AG20443 (cell line): ENCODE data around the gene ZSCAN18.

Source experiments
- DNase-seq: peaks from one replicate; pipeline ENCODE4 v3.0.0; 2012; ENCODE audit warnings: low spot score, mixed read lengths

ZSCAN18 gene

DNA sequence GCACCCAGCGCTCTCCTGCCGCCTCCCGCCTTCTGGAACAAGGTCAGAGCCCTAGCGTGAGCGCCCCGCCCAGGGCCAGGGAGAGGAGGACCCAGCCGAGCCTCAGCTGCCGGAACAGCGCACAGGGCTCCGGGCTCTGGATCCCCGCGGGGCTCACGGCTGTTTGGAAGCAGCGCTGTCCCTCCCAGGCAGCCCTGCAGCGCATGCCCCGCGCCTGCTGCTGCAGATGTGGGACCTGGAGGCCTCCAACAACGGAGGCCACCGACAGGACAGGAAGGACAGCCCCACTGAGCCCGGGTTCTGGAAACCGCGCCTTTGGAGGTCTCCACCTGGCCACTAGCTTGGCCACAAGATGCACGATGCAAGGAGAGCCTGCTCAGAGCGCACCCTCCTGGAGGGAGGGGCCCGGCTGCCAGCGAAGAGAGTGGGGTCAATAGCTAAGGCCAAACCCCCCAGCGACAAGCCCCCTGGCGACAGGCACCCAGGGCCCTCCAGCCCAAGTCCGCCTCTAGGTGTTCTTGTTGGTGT, 12.6 kb downstream of the ZSCAN18 start:
- no peak for DNase-seq

DNA sequence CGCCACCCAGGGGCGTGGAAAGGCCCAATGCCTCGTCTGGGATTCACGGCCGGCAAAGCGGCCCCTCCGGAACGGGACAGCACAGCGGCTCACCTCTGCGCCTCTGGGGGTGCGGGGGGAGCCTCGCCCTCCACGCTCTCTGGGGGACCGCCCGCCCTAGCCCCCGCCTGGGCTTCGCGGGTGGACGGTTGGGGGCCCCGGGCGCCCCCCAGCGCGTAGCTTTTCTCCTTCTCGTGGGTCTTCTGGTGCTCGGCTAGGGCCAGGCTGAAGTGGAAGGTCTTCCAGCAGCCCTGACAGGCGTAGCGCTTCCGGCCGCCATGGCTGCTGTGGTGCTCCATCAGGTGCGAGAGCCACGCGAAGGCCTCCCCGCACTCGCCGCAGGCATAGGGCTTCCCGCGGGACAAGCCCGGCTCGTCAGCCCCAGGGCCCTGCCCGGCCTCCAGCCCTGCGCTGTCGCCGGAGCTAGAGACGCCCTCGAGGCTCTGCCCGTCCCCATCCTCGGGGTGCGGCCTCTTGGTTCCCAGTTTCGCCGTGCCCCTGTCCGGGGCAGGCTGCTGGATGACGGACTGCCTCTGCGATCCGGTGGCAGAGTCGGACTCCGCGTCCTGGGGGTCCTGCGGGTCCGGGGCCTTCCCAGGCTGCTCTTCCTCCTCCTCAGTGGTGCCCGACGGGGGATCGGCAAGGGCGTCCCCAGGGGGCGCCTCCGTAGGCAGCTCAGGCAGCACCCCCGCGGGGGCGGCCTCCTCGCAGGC, 13.3 kb downstream of the ZSCAN18 start:
- DNase-seq = no peak

DNA sequence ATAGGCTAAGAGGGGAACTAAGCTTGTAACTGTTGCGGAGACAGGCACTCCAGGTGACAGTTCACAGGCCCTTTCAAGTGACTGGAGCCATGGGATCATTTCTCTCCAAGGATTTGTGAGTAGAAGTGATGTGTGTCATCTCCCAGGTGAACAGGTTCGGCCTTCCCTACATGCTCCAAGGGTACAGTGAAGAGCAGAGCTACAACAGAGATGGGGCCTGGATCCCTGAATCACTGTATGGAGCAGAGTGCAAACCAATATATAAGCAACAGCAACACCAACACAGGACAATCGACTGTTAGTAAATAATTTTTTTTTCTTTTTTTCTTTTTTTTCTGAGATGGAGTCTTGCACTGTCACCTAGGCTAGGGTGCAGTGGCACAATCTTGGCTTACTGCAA, 15.0 kb downstream of the ZSCAN18 start:
- no peak for DNase-seq

DNA sequence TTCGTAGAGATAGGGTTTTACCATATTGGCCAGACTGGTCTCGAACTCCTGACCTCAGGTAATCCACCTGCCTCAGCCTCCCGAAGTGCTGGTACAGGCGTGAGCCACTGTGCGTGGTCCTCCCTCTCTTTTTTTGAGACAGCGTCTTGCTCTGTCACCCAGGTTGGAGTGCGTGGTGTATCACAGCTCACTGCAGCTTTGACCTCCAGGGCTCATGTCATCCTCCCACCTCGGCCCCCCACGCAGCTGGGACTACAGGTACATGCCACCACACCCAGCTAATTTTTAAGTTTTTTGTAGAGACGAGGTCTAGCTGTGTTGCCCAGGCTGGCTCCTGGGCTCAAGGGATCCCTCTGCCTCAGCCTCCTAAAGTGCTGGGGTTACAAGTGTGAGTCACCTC, 18.2 kb downstream of the ZSCAN18 start:
- no peak for DNase-seq

DNA sequence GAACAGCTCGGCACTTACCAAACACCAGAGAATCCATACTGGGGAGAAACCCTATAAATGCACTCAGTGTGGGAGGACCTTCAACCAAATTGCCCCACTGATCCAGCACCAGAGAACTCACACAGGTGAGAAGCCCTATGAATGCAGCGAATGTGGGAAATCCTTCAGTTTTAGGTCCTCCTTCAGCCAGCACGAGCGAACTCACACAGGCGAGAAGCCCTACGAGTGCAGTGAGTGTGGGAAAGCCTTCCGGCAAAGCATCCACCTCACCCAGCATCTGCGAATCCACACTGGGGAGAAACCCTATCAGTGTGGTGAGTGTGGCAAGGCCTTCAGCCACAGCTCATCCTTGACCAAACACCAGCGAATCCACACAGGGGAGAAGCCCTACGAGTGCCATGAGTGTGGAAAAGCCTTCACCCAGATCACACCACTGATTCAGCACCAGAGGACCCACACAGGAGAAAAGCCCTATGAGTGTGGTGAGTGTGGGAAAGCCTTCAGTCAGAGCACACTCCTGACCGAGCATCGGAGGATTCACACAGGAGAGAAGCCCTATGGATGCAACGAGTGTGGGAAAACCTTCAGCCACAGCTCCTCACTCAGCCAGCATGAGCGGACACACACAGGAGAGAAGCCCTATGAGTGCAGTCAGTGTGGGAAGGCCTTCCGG, 30.7 kb downstream of the ZSCAN18 start:
- DNase-seq = no peak

DNA sequence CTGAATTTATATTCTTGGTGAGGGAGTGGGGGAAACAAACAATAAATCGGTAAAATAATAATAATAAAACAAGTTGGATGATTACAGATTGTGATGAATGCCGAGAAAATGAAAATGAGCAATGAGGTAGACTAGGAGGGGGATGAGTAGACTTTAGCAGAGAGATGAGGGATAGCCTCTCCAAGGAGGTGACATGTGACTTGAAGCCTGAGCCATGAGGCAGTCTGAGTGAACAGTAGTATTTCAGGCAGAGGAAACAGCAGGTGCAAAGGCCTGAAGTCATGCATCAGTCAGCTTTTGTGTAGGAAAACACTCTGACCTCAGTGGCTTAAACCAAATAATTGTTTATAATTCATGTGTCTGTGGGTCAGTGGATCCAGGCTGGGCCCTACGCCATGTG, 34.3 kb downstream of the ZSCAN18 start:
- no peak for DNase-seq

DNA sequence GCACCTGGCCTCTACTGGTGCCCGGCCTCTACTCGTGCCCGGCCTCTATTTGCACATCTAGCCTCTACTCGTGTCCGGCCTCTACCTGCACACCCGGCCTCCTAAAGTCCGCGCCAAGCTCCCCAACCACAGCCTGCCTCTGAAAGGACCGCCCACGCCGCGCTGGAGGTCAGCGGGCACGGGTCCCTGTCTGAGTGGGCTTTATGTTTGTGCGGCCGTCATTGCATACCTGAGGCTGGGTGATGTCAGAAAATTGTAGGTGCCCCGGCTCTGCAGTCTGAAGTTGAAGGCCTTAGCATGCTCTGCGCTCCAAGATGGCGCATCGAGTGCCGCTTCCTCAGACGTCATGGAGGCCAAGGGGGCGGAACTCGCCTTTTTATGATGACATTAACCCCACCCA, 37.8 kb downstream of the ZSCAN18 start:
- no peak for DNase-seq

DNA sequence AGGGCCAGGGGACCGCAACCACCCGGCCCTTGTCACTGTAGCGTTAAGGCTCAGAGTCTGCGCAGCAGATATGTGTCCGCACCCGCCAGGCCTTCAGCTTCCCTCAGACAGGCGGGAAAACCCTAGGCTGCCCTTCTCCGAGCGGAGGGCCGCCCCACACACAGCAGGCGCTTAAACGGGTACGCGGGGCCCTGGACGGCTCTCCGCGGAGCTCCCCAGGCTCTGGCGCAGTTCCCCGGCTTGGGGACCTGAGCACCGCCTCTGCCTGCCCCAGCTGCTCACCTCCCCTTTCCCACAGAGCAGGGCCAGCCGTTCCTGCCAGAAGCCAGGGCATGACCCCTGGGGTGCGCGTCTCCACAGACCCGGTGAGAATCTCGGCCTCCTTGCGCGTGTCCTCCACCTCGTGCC, 38.4 kb downstream of the ZSCAN18 start:
- no peak for DNase-seq

DNA sequence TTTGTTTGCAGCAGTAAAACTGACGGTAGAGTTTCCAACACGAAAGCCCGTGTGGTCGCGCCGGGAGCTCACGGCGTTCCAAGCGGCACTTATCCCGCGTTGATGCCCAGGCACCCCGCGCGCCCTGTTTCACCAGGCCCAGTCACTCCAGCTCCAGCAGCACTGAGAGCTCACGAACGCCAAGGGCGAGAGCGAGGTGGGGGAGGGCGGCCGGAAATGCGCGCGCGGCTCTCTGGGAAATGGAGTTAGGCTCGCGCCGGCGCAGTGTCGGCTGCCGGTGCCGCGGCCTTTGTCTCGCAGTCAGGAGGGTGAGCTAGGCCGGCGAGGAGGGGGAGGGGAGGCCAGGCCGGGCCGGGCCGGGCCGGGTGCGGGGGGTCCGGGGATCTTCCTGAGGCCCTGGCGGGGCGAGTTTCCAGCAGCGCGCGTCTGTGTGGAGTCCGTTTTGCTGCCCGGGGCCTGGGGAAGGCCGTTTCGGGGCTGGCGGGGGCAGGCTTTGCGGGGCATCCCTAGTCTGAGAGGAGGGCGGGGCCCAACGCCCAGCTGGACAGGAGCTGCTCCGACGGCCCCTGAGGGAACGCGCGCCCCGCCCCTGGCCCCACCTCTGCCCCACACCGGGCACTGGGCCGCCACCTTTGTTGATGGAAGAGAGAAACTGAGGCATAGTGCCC, 38.9 kb downstream of the ZSCAN18 start, which contains the start of gene ZNF135:
ZNF135 (plus strand) TSS at position 280 of the 668 bp plus-strand sequence. CDS start 721 bp downstream, outside the sequence.
- peak; percentile 98 for DNase-seq

DNA sequence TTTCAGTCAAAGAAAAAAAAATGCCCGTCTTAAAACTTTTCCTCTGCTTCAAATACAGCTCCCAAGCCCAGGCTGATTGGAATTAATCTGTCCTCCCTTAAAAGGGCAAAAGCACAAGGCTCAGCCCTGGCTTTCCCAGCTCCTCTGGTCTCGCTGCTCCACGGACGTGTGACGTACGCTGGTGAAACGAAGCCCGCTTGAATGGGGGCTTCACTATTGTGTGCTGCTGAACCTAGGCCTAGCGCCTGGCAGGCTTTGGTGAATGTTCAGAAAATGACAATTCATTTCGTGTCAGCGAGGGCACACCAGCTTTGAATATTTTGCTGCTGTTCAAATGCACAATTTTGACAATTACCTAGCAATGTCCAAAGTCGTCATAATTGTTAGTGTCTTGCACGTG, 39.6 kb downstream of the ZSCAN18 start:
- DNase-seq = no peak

DNA sequence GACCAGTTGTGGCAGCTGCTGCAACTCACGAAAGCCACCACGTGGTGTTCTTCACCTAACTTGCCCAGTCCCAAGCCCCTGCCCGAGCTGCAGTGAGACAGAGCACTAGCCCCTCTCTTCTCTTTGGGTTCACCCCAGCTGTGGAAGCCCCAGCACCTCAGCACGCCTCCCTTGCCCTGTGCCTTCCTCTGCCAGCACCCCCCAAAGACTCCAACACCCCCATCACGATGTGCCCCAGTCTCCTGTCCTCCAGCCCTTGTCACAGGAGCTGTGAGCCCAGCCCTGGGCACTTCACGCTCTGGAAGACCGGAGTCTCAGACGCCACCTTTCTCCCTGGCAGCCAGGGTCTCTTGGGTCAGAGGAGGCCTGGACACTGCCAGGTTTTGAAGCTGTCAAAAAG, 41.2 kb downstream of the ZSCAN18 start:
- DNase-seq = no peak

DNA sequence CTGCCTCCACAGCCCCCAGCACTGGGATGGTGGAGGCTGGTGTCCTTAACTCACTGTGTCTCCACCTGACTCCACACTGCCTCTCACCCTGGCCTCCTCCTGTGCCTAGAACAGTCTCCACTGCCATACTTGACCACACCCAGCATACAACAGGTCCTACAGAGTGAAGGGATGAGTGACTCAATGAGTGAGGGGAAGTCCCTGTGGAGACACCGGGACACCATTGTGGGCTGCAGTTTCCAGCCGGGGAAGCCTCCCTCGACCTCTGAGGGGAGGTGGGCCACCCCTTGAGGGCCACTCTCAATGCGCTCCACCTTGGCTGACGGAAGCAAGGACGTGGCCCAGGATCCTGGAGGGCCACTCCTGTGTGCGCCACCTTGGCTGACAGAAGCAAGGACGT, 41.8 kb downstream of the ZSCAN18 start:
- DNase-seq = no peak

DNA sequence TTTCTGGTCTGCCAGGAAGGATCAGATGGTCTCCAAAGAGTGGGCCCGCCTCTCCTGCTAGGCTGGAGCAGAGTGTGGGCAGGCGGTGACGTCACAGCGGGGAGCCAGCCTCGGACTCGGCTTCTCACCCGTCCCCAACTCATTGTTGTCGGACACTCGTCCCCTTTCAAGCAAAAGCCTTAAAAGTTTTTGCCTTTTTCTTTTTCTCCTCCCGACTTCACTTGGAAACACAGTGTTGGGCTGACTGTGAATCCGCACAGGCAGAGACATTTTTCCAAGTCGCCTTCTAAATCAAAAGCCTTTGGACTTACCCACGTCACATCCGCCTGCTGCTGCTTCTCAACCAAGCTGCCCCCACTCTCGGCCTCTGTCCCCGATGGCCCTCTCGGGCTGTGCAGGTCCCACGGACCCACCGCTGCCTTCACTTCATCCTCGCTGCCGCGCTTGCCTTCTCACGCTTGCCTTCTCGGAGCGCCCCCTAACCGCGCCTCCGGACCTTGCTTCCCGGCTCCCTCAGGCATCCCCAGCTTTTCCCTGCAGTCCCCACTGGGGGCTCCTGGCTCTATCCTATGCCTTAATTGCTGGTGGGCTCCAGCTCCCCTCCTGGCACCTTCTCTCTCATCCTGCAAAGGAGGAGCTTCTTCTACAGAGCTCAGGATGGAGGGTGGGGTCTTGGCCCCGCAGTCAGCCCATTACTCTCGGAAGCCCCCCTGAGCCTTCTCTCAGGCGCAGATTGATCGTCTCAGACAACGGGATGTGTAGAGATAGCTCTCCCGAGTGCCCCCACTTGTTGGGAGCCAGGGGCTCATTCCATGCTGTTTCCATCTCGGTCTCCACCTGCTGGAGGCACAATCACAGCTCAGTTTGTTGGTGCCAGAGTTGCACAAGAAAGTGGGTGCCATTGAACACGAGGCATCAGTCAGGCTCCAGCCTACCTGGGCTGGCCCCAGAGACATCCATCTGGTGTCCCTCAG, 42.8 kb downstream of the ZSCAN18 start:
- DNase-seq = peak; percentile 41

DNA sequence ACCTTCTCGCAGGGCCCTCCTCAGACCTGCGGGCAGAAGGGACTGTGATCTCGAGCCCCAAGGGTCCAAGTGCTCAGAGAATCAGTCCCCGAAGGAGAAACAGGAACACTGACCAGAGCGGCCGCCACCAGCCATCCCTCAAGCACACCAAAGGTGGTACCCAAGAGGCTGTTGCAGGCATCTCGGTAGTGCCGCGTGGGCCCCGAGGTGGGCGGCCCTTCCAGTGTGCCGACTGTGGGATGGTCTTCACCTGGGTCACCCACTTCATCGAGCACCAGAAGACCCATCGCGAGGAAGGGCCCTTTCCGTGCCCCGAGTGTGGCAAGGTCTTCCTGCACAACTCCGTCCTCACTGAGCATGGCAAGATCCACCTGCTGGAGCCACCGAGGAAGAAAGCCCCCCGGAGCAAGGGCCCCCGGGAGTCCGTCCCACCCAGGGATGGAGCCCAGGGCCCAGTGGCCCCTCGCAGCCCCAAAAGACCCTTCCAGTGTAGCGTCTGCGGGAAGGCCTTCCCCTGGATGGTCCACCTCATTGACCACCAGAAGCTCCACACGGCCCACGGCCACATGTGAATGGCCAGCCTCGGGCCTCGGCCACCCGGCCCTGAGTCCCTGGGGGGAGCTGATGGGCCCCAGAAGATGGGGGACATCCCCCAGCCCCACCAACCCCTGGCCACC, 44.4 kb downstream of the ZSCAN18 start:
- DNase-seq = no peak

DNA sequence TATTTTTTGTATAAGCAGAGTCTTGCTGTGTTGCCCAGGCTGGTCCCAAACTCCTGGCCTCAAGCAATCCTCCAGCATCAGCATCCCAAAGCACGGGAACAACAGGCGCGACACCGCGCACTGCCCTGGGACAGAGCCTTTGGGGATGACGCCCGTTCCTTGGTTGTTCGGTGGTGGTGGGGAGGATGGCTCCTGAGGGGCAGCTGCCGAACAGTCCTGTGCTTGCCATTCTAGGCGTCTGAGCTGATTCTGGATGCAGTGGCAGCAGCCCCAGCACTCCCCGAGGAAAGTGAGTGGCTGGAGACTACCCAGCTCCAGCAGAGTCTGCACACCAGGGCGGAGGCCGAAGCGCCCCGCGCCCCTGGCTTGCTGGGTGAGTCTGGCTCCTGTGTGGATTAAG, 45.8 kb downstream of the ZSCAN18 start:
- no peak for DNase-seq

DNA sequence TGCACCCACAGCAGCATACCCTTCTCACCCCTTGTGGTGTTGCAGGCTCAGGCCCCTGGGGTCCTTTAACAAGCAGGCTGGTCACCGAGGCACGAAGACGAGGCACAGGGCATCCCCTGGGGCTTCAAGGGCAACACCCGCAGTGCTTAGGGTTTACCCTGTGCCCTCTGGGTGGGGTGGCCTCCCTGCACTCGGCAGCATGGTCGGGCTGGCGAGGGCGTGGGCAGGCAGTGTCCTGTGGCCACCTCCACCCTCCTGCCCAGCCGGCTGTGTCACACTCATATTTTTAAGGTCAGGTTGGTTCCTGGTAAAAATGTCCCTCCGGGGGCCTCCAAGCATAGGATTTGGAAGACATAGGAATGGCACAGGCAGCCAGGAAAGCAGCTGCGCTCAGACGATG, 50.4 kb downstream of the ZSCAN18 start:
- DNase-seq = no peak

DNA sequence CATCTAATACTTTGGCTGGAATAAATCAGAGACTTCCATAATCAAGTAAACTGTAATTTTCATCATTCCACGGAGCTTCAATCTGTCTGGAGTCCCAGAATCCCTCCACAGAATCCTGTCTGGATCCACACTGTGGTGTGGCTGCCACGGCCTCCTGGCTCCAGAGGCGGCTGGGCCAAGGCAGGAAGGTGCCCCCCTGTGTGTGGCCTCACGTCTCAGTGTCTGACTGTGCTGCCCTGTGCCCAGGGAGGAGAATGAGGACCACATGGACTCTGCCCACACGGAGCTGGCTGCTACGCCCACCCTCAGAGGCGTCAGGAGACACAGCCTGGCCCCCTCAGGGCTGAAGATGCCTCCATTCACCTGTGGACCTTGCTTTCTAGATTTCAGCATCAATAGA, 51.2 kb downstream of the ZSCAN18 start:
- no peak for DNase-seq

DNA sequence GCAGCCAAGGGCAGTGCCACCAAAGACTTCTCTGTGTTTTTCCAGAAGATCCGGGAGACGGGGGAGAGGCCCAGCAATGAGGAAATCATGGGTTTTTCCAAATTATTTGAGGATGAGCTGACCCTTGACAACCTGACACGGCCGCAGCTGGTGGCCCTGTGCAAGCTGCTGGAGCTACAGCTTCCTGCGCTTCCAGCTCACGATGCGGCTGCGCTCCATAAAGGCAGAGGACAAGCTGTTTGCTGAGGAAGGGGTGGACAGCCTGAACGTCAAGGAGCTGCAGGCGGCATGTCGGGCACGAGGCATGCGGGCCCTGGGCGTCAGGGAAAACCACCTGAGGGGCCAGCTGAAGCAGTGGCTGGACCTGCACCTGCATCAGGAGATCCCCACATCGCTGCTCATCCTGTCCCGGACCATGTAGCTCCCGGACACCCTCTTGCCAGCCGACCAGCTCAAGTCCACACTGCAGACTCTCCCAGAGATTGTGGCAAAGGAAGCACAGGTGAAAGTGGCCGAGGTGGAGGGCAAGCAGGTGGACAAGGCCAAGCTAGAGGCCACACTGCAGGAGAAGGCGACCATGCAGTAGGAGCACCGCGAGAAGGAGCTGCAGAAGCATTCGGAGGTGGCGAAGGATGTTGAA, 52.5 kb downstream of the ZSCAN18 start:
- DNase-seq = no peak

DNA sequence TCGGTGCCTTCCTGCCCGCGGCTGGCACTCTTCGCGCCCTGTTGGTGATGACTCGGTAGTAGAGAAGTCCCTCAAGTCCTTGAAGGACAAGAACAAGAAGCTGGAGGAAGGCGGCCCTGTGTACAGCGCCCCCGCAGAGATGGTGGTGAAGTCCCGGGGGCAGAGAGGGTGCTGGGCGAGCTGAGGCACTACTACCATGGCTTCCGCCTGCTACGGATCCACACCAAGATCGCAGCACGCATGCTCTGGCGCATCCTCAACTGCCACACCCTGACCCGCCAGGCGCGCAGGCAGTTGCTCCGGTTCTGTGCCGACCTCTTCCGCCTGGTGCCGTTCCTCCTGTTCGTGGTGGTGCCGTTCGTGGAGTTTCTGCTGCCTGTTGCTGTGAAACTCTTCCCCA, 53.1 kb downstream of the ZSCAN18 start:
- DNase-seq = no peak

DNA sequence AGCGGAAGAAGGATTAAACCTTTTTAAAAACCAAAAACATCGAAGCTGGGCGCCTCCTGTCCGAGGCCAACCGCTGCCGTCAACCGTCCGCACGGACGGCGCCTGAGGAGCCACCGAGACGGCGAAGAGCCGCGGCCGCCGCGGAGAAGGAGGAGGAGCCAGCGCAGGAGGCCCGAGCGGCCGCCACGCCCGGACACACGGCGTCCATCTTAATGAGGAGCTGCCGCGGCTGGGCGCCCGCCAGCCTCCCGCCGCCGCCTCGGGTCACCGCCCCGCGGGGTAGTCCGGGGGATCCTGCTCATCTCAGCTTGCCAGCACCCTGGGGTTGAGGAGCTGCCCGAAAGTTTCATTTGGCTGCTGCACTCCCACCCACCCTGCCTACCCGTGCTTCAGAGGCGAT, 53.6 kb downstream of the ZSCAN18 start:
- no peak for DNase-seq
